Neural progenitor cell (in vitro differentiated cells): Measurements from ENCODE around the gene TBXAS1.

Experiments used
- EZH2 ChIP-seq: fragments of 200-600 bp; sonication (generic); IDR thresholded peaks from 2 replicates; pipeline ENCODE4 v1.6.1; 2017; ENCODE audit warnings: antibody characterized with exemption, mild to moderate bottlenecking, moderate library complexity
- TF ChIP-seq, protein P1 (sequence below): fragments of 200-600 bp; sonication (generic); IDR thresholded peaks from 2 replicates; pipeline ENCODE4 v1.5.1; 2017; ENCODE audit warnings: antibody characterized with exemption, mild to moderate bottlenecking

DNA sequence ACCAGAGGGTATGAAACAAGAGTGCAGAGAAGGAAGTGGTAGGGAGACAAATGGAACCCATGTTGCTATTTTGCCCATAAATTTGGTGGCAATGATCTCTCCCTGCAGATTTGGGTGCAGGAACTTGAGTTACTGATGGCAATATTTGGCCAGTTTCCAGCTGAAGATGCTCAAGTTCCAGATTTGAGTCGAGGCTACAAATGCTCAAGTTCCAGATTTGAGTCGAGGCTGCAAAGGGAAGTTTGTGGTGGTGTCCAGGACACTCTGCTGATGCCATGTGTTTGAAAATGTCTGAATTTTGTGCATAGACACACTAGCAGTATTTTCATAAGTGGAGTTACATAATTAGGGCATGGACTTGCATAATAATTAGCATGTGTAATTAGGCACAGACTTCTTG is 40.8 kb downstream of the TBXAS1 start:
- no peak for TF ChIP-seq EZH2
- TF ChIP-seq, protein P1, sequence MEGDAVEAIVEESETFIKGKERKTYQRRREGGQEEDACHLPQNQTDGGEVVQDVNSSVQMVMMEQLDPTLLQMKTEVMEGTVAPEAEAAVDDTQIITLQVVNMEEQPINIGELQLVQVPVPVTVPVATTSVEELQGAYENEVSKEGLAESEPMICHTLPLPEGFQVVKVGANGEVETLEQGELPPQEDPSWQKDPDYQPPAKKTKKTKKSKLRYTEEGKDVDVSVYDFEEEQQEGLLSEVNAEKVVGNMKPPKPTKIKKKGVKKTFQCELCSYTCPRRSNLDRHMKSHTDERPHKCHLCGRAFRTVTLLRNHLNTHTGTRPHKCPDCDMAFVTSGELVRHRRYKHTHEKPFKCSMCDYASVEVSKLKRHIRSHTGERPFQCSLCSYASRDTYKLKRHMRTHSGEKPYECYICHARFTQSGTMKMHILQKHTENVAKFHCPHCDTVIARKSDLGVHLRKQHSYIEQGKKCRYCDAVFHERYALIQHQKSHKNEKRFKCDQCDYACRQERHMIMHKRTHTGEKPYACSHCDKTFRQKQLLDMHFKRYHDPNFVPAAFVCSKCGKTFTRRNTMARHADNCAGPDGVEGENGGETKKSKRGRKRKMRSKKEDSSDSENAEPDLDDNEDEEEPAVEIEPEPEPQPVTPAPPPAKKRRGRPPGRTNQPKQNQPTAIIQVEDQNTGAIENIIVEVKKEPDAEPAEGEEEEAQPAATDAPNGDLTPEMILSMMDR = no peak
